Inflammatory macrophage treated with lipopolysaccharide for 4 hours (primary cell): ENCODE measurements around the gene SIGLEC1.

Experiments used
- DNase-seq: peaks from one replicate; pipeline ENCODE4 v3.0.0-alpha.2; 2020

Gene SIGLEC1

DNA sequence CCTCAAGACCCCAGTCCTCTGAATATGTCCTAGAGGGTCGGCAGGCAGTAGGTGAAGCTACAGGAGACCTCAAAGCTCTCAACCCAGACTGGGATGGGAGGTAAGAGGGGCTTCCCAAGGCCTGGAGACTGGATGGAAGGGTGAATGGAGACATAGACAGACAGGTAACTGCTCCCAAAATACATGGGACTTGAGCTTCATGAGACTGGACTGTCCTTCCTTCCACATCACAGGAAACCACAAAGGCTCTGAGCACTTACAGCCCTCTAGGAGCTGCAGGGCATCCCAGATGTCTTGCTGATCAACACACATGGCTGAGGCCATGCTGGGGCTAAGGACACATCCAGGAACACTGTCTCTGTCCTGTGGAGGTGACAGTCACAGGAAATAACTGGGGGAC is 31.6 kb upstream of the SIGLEC1 start:
- DNase-seq = no peak

DNA sequence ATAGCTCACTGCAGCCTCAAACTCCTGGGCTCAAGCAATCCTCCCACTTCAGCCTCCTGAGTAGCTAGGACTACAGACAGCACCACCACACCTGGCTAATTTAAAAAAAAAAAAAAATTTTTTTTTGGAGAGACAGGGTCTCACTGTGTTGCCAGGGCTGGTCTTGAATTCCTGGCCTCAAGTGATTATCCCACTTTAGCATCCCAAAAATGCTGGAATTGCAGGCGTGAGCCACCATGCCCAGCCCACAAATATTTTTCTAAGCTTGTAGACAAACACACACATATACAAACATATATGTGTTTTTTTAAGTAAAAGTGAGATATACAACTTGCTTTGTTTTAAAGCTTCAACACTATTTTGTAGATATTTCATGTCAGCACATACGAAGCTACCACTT is 30.9 kb upstream of the SIGLEC1 start:
- DNase-seq = no peak

- no peak for DNase-seq
Observed at GRCh38 chr20:3741836-3742458, 29.5 kb upstream of the SIGLEC1 start.

DNA sequence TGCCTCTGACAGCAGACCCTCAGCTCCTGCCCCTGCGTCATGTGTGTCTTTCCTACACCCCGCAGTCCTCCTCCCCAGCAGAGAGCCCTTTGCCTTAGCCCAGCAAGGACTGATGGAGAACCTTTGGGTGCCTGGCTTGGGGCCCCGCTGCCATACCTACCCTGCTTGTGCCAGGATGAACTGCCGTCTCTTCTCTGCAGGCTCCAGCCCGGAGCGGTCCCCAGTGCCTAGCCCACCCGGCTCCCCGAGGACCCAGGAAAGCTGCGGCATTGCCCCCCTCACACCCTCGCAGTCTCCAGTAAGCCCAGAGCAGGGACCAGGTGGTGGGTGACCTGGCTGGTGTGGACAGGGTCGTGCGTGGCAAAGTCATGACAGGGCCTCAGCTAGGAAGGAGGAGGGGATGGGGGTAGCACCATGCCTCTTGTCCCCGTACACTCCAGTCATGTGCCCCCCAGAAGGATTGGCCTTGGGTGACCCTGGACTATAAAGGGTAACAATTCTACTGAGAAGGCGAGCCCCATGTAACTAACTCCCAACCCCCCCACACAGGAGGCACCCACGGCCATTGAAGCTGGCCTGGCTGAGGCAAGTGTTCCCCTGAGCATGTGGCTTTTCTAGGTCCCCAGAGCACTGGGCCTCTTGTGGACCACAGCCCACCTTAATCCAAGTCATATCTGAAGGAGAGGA is 28.4 kb upstream of the SIGLEC1 start:
- no peak for DNase-seq

DNA sequence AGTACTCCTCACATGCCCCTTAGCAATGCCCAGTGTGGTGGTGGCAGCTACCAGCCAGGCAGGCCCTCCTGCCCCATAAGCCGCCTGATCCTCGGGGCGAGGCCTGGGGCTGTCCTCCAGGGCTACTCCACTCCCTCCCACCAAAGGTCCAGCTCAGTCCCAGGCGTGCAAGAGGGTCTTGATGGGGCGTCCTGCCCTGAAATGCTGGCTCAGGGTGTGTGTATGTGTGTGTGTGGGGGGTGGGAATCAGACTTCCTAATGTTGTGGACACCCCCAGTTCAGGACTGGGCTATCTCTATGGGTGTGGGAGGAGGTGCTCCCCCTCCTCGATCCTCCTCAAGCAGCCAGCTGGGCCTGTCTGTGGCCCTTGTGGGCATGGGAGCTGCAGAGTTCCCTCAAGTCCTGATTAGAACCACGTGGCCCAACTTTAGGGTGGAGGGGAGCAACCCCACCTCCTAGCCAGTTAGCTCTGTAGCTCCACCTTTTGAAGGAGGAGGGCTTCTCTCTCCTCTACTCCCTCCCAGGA is 27.6 kb upstream of the SIGLEC1 start:
- DNase-seq = no peak

DNA sequence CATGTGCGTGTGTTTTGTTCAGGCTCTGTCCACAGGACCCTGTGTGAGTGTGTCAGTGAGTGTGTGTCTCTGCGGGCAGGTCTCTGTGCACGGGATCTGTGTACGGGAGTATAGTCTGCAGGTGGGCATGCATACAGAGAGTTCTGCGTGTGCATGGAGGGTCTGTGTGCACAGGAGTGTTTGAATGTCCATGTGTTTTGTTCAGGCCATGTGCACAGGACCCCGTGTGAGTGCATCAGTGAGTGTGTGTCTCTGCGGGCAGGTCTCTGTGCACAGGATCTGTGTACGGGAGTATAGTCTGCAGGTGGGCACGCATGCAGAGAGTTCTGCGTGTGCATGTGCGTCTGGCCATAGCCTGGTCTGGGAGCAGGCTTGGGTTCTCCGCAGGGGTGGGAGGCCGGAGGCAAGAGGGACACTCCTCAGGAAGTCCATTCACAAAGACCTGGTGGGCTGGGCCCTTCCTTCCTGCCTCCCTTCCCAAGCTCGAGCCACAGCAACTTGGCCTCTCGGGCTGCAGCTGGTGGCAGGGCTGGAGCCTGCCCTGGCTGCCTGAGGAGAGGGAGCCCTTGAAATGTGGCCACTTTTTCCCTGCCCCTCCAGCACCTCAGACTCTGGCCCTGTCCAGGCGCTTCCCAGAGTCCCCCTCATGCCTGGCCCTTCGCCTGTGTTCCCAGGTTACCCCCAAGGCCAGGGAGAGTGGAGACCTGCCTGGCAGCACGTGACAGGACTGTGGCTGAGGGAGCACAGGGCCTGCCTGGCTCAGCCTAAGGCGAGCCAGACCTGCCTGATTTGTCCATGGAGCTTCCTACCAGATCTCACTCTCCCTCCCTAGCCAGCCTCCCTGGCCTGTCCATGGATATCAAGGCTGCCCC is 26.9 kb upstream of the SIGLEC1 start:
- no peak for DNase-seq

- no peak for DNase-seq
Observed at GRCh38 chr20:3738111-3739053, 26.0 kb upstream of the SIGLEC1 start.

DNA sequence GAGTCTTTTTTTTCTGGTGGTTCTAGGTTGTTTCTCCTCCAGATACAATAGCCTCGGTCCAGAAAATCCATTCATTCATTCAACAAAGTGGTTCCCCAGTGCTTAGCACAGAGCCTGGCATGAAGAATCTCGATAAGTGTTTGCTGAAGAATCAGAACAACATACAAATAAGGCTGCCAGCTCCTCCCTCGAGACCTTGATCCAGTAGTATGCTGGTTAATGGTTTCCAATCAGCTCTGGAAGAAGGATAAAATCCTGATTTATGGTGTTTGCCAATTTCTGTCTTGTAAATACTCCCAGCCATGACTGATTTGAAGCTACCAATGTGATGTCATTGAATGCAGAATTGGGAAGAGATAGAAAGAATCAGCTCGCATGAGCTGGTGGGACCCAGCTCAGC is 23.4 kb upstream of the SIGLEC1 start:
- DNase-seq = no peak

DNA sequence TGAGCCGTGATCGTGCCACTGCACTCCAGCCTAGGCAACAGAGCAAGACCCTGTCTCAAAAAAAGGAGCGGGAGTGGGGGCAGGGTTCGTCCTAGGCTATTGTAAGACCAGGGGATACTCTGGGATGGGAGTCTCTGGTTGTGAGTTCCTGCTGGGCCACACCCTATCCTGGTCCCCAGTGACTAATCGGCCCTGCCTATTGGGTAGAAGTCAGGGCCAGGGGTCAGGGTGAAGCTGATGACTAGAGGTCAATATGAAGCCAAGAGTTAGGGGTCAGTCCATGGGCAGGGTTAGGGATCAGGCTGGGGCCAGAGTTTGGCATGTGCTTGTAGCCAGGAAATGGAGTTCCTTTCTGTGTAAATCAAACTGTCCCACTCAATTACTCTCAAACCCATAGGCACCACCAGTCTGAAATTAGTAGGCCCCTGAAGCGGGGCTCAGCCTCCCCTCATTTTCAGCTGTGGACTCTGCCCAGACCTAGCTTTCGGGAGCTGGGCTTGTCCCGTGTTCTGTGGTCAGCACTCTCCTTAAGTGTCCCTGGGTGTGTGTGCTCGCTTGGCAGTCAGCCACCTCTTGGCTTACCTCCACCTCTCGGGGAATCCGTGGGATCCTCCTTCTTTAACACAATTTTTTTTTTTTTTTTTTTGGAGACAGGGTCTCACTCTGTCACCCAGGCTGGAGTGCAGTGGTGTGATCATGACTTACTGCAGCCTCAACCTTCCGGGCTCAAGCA is 21.9 kb upstream of the SIGLEC1 start:
- DNase-seq = no peak

DNA sequence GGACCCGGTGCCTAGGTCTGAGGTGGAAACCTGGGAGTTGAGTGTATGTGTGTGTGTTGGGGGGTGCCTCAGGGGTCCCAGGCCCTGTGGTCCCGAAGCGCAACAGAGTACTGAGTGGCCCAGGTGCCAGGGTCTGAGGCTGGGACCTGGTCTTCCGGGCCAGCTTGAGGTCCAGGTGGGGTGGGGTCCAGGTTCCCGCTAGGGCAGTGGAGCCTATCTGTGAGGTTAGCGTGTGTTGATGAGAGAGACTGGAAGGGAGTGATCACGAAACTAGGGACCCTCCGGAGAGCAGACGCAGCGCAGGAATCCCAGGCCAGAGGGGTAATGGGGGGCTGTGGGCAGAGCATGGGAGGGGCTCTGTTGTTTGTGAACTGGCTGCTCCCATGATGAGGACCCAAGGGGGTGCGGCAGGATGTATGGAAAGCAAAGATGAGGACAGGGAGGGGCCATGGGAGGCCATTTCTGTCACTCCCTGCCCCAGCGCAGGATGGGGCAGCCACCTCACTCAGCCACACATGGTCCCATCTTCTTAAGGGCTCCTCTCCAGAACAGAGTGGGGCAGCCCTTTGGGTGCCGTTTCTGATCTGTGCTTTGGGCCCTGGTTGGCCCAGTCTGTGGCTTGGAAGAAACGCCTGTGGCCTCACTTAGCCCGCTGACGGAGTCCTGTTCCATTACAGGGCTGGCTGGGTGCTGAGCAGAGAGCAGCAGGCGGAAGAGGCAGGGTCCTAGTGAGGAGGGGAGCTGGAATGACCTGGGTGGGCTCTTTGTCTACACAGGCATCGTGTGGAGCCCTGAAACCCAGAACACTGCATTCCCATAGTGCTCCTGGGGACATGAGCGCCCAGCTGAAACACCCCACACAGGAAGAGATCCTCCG is 21.0 kb upstream of the SIGLEC1 start:
- DNase-seq = no peak

- no peak for DNase-seq
Observed at GRCh38 chr20:3732327-3733118, 20.1 kb upstream of the SIGLEC1 start, which contains the start of gene HSPA12B. TSS of gene HSPA12B (plus strand) at chr20:3732685. CDS start at chr20:3738675, 5,990 bp downstream.

DNA sequence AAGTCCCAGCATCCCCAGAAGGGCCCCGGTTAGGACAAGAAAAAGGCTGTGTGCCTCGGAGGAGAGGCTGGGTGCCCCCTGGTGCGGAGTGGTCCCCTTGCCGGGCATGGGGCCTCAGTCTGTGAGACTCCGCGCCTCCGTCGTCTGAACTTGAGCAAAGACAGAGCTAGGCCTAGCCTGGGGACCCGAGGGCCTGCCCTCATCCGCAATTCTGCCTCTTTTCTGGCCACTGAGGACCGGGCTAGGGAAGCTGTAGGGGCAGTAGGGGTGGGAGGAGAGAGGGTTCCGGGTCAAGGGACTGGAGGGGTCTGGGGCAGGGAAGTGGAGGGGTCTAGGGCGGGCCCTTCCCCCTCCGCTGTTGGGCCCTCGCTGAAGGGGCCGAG is 19.5 kb upstream of the SIGLEC1 start:
- no peak for DNase-seq

GRCh38 chr20:3730803-3731672 is 18.6 kb upstream of the SIGLEC1 start:
- no peak for DNase-seq

DNA sequence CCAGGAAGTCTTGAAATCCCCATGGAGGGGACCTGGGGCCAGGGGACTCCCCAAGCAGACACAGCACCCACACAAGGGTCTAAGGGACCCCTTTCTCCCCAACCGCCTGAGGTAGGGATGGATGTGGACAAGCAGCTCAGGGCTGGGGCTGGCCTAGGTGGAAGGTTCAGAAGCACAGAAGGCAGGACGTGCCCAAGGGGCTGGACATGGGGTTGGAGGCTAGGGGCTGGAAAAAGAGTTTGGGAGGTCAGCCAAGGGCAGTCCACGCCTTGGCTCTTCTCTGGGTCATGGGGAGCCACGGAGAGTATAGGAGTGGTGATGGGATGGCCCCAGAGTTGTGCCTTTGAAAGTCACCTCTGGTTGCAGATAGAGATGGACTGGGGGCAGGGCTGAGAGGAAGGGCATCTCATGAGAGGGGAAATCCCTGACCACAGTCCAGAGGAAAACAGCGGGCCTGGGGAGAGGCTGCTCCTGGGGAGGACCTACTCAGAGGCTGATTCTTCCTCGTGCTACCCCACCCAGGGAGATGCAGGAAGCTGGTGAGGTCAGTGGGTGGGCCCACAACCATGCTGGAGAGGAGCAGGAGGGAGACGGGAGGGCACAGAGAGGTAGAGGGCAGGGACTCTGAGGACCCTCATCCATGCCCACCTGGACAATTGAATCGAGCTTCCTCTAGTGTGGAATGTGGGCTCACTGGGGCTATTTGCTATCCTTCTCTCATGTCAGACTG is 17.6 kb upstream of the SIGLEC1 start:
- peak; percentile 63 for DNase-seq

DNA sequence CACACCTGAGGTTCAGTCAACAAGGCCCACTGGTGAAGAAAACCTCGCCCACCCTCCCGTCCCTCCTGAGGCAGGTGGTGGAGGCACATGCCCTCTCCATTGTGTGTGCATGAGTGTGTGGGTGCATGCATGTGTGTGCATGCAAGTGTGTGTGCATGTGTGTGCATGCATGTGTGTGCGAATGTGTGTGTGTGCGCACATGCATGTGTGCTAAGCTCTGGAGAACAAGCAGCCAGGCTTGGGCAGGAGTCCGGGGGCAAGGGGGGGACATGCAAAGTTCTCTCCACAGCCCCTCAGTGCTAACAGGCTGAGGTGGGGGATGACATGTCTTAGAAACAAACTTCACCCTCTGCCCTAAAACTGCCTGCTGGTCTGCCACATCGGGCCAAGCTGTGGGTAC is 17.0 kb upstream of the SIGLEC1 start:
- no peak for DNase-seq

GRCh38 chr20:3728876-3729275 is 16.5 kb upstream of the SIGLEC1 start:
- DNase-seq = no peak

DNA sequence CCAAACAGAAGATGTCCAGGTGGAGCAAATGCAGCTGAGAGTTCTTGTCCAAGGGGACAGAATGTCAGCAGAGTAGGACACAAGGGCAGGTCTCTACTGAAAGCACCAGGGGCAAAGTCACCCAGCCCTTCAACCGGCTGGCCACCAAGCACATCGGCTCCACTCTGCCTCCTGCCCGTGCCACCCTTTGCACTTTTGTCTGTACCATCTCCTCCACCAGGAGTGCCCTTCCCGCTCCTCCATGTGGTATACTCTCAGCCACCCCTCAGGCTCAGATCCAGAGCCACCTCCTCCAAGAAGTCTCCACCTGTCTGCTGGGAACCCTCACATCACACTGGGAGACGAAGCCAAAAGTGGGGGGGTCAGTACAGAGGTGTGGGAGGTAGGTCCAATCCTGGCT is 16.0 kb upstream of the SIGLEC1 start:
- DNase-seq = no peak

DNA sequence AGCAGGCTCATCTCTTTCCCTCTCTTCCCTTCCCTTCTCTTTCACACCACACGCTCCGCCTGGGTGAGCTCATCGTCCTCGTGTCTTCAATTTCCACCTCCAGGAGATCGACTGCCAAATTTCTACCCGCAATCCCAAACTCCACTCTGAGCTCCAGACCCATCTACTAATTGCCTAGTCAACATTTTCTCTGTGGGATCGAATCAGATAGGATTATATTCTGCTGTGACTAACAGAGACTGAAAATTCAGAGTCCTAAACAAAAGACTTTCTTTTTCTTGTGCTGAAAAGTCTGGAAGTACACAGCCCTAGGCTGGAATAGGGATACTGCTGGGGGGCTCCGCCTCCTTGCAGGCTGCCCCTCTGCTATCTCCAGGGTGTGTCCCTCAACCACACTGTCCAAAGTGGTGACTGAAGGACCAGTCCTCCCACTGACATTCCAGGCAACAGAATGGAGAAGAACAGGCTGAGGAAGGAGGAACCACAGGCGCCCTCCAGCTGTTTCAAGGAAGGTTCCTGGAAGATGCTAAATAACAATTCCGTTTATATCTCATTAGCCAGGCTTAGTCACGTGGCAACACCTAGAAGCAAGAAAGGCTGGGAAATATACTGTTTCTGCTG is 15.1 kb upstream of the SIGLEC1 start:
- no peak for DNase-seq
